ENCODE data around the gene ZNF609. TPM values are rescaled to one million over a fixed set of nuclear protein-coding genes. Genes with fewer than 3 reads are reported as not detected.

ZNF609 gene
- total and polyA plus RNA-seq, 10 of the 15 experiments (the other 5 are each of a cell fraction or from before 2014, with no cell fraction given), result 5.1 to 35.3 (median 13.6) TPM

DNA sequence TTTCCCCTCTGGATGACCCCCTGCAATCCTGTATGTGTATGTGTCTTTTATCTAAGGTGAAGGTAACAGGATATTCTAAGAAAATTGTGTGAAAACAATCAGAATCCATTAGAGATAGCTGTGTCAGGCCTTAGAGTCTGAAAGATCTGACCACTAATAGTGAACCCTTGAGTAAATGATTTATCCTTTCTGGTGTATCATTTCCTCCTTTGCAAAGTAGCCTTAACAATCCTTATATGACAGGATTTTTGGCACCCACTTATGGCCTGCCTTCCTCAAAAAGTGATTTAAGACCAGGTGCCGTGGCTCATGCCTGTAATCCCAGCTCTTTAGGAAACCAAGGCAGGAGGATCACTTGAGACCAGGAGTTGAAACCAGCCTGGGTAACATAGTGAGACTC is 204.8 kb downstream of the ZNF609 start (continued):
- TF ChIP-seq, protein P1, sequence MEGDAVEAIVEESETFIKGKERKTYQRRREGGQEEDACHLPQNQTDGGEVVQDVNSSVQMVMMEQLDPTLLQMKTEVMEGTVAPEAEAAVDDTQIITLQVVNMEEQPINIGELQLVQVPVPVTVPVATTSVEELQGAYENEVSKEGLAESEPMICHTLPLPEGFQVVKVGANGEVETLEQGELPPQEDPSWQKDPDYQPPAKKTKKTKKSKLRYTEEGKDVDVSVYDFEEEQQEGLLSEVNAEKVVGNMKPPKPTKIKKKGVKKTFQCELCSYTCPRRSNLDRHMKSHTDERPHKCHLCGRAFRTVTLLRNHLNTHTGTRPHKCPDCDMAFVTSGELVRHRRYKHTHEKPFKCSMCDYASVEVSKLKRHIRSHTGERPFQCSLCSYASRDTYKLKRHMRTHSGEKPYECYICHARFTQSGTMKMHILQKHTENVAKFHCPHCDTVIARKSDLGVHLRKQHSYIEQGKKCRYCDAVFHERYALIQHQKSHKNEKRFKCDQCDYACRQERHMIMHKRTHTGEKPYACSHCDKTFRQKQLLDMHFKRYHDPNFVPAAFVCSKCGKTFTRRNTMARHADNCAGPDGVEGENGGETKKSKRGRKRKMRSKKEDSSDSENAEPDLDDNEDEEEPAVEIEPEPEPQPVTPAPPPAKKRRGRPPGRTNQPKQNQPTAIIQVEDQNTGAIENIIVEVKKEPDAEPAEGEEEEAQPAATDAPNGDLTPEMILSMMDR (IDR thresholded peaks at IDR 0.05 in 2 of 3, conservative IDR thresholded peaks at IDR 0.05 in 1 of 3; ENCODE audit: control insufficient read depth in 2 of 3, extremely low read depth in 1 of 3, insufficient read depth in 1 of 3, low read depth in 3 of 3, low read length in 3 of 3), result no peak

- BruUV-seq (replicated peaks), result no TSS peak
- in situ Hi-C loops (cut with MboI) (loop anchor here (25.0 kb wide), 1 partner anchor 455 kb away; no protein-coding TSS in a partner anchor), intact Hi-C loops (cut with micrococcal nuclease; ENCODE audit: unreplicated experiment) (no loop called here)
- 91% methylated on average over 1 of the region's 1 CpG for WGBS (ENCODE audit: insufficient coverage, insufficient replicate concordance, low lambda C conversion rate, missing lambda C conversion rate)
- Histone ChIP-seq H3K9me3 (replicated peaks; ENCODE audit: control insufficient read depth, insufficient read depth, low read length) (no peaks in the 10 kb centered on the region), H3K36me3 (ENCODE audit: control insufficient read depth in 2 of 2, insufficient read depth in 2 of 2, low read length in 1 of 2) (no peaks in the 10 kb centered on the region), H3K79me2 (ENCODE audit: control insufficient read depth, insufficient read depth, low read length) (no peaks in the 10 kb centered on the region), H2AFZ (ENCODE audit: control insufficient read depth, low read depth, low read length) (no peak overlapping the region), H3K9ac (ENCODE audit: control insufficient read depth, insufficient read depth, low read length) (no peak overlapping the region), H3K4me3 (no peak overlapping the region), H3K4me2 (ENCODE audit: control insufficient read depth, insufficient read depth) (no peak overlapping the region), H4K20me1 (ENCODE audit: control insufficient read depth, insufficient read depth) (no peaks in the 10 kb centered on the region), H3K27me3 (replicated peaks in 1 of 2; ENCODE audit: control insufficient read depth in 2 of 2, insufficient read depth in 2 of 2, low read length in 1 of 2) (no peaks in the 10 kb centered on the region), H3K4me1 (ENCODE audit: control insufficient read depth, insufficient read depth, low read length) (no peaks in the 10 kb centered on the region), H3K27ac (ENCODE audit: control insufficient read depth, insufficient read depth) (no peak overlapping the region)
- DNase-seq (ENCODE audit: low read depth, low spot score), result no peak
- ChIA-PET CTCF (interaction anchor here (0.6 to 1.6 kb wide), 6 partner anchors 9 to 736 kb away, joined by 3 to 5 read pairs (median 4); no protein-coding TSS in a partner anchor), RAD21 (ENCODE audit: unreplicated experiment) (interaction anchor here (1.0 to 4.0 kb wide), 6 partner anchors 14 to 219 kb away, joined by 3 to 22 read pairs (median 4); no protein-coding TSS in a partner anchor), SMC1A (ENCODE audit: uncharacterized antibody, unreplicated experiment) (interaction anchor here (0.6 to 2.3 kb wide), 10 partner anchors 12 to 240 kb away, joined by 3 to 7 read pairs (median 4); no protein-coding TSS in a partner anchor), POLR2A (no interaction called here)
- FAIRE-seq, result no peak
- no peak for TF ChIP-seq SIX5 (IDR thresholded peaks at IDR 0.05; ENCODE audit: low read depth, low read length, severe bottlenecking)
- no peak for ATAC-seq
These were observed 207.4 kb downstream of the ZNF609 start for GRCh38 chr15:64667736-64668161.
